Esophagus squamous epithelium (tissue), 4 donors: ENCODE measurements around the gene RPE65.
A peak's percentile ranks its signal among the peaks of the same experiment; 100 is the strongest.

Experiments
- POLR2A ChIP-seq, 4 donors: fragments of 450-650 bp; IDR thresholded peaks; one replicate each; pipeline ENCODE4 v1.6.1; 2017; ENCODE audit warnings: antibody characterized with exemption in 4 of 4, mild to moderate bottlenecking in 4 of 4, moderate library complexity in 3 of 4
- TF ChIP-seq, protein P1 (sequence below), 6 experiments: fragments of 450-650 bp in 4 of 6; fragments of 200-600 bp in 2 of 6; sonication (generic) in 2 of 6; IDR thresholded peaks; one replicate each; pipeline ENCODE4 v1.5.1; 2016 to 2019; ENCODE audit warnings: antibody characterized with exemption in 6 of 6, mild to moderate bottlenecking in 4 of 6, moderate library complexity in 4 of 6

DNA sequence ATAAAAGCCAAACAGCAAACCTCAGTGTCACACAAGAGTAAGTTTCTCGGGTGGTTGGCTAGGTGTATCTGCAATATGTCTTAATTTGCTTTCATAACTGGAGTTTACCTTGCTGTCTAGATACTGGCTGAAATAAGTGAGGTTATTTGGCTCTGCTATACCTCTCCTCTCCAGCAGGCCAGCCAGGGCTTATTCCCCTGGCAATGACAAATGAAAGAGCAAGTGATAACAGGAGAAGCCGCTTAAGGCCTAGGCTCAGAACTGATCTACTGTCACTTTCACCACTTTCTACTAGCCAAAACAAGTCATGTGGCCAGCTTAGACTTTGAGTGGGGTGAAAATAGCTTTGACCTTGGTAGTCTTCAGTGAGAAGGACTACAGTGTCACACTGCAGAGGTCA lies 4.8 kb upstream of the RPE65 start:
- TF ChIP-seq POLR2A (IDR thresholded peaks at IDR 0.05), result no peak
- TF ChIP-seq, protein P1, sequence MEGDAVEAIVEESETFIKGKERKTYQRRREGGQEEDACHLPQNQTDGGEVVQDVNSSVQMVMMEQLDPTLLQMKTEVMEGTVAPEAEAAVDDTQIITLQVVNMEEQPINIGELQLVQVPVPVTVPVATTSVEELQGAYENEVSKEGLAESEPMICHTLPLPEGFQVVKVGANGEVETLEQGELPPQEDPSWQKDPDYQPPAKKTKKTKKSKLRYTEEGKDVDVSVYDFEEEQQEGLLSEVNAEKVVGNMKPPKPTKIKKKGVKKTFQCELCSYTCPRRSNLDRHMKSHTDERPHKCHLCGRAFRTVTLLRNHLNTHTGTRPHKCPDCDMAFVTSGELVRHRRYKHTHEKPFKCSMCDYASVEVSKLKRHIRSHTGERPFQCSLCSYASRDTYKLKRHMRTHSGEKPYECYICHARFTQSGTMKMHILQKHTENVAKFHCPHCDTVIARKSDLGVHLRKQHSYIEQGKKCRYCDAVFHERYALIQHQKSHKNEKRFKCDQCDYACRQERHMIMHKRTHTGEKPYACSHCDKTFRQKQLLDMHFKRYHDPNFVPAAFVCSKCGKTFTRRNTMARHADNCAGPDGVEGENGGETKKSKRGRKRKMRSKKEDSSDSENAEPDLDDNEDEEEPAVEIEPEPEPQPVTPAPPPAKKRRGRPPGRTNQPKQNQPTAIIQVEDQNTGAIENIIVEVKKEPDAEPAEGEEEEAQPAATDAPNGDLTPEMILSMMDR (IDR thresholded peaks at IDR 0.05), result peak in 4 of 6 experiments; percentile 26 to 57 (median 40)
